ENCODE results near the gene LMX1A.

GRCh38 chr1:165289556-165289955, 67.0 kb downstream of the LMX1A start:
- TF ChIP-seq POLR2A (IDR thresholded peaks at IDR 0.05), result no peak
- TF ChIP-seq, protein P1, sequence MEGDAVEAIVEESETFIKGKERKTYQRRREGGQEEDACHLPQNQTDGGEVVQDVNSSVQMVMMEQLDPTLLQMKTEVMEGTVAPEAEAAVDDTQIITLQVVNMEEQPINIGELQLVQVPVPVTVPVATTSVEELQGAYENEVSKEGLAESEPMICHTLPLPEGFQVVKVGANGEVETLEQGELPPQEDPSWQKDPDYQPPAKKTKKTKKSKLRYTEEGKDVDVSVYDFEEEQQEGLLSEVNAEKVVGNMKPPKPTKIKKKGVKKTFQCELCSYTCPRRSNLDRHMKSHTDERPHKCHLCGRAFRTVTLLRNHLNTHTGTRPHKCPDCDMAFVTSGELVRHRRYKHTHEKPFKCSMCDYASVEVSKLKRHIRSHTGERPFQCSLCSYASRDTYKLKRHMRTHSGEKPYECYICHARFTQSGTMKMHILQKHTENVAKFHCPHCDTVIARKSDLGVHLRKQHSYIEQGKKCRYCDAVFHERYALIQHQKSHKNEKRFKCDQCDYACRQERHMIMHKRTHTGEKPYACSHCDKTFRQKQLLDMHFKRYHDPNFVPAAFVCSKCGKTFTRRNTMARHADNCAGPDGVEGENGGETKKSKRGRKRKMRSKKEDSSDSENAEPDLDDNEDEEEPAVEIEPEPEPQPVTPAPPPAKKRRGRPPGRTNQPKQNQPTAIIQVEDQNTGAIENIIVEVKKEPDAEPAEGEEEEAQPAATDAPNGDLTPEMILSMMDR (IDR thresholded peaks at IDR 0.05), result no peak

All from prostate gland (tissue), 2 donors.